Choroid plexus epithelial cell (primary cell): ENCODE measurements around the gene IDH2.
"Not testable (repeated sequence)": the region's sequence is repeated elsewhere in the genome, so short reads cannot be mapped to it uniquely, and the experiment has no call there.

Source experiments
- DNase-seq: peaks from one replicate; pipeline ENCODE4 v3.0.0-alpha.2; 2010; ENCODE audit warnings: low read depth
- H3K4me3 ChIP-seq: 2 replicates; pipeline ENCODE4 v1.5.1; 2011; ENCODE audit warnings: low read depth, mild to moderate bottlenecking, control low read depth, low read length, moderate library complexity
- TF ChIP-seq, protein P1 (sequence below): conservative IDR thresholded peaks from 2 replicates; pipeline ENCODE4 v1.5.1; 2011; ENCODE audit warnings: low read depth, mild to moderate bottlenecking, control low read depth, inconsistent platforms, low read length, moderate library complexity

IDH2 gene

DNA sequence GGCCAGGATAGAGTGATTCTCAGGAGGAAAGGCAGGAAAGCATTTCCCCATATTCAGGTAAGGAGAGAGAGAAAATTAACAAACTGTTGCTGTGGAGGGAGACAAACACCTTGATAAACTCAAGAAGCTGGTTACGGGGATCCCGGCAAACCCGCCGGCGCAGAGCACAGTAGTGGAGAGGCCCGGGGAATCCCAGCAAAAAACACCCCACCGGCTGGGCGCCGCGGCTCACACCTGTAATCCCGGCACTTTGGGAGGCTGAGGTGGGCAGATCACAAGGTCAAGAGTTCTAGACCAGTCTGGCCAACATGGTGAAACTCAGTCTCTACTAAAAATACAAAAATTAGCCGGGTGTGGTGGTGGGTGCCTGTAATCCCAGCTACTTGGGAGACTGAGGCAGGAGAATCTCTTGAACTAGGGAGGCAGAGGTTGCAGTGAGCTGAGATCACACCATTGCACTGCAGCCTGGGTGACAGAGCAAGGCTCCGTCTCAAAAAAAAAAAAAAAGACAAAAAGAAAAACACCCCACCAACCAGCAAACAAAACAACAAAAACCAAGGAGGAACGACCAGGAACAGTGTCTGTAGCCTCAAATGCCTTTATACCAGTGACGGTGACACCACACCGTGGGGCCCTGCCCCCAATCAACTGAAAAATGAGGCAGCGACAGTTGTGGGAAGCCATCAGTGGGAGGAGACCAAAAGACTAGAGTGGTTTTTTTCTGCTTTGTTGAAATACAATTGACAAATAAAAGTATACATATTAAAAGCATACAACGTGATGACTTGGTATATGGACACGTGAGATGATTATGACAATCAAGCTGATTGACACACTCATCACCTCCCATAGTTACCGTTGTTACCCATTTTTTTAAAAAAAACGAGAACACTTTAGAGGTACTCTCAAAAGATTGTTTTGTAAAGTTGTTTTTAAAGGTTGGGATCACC, 40.2 kb upstream of the IDH2 start:
- DNase-seq, result no peak
- TF ChIP-seq, protein P1, sequence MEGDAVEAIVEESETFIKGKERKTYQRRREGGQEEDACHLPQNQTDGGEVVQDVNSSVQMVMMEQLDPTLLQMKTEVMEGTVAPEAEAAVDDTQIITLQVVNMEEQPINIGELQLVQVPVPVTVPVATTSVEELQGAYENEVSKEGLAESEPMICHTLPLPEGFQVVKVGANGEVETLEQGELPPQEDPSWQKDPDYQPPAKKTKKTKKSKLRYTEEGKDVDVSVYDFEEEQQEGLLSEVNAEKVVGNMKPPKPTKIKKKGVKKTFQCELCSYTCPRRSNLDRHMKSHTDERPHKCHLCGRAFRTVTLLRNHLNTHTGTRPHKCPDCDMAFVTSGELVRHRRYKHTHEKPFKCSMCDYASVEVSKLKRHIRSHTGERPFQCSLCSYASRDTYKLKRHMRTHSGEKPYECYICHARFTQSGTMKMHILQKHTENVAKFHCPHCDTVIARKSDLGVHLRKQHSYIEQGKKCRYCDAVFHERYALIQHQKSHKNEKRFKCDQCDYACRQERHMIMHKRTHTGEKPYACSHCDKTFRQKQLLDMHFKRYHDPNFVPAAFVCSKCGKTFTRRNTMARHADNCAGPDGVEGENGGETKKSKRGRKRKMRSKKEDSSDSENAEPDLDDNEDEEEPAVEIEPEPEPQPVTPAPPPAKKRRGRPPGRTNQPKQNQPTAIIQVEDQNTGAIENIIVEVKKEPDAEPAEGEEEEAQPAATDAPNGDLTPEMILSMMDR, result no peak
- H3K4me3 ChIP-seq, result no peak overlapping the region

GRCh38 chr15:90141646-90142045, 39.4 kb upstream of the IDH2 start:
- DNase-seq, result peak; percentile 38
- TF ChIP-seq, protein P1, result no peak
- H3K4me3 ChIP-seq, result no peak overlapping the region

GRCh38 chr15:90139549-90139948, 37.3 kb upstream of the IDH2 start:
- not testable (repeated sequence) for DNase-seq, H3K4me3 ChIP-seq

DNA sequence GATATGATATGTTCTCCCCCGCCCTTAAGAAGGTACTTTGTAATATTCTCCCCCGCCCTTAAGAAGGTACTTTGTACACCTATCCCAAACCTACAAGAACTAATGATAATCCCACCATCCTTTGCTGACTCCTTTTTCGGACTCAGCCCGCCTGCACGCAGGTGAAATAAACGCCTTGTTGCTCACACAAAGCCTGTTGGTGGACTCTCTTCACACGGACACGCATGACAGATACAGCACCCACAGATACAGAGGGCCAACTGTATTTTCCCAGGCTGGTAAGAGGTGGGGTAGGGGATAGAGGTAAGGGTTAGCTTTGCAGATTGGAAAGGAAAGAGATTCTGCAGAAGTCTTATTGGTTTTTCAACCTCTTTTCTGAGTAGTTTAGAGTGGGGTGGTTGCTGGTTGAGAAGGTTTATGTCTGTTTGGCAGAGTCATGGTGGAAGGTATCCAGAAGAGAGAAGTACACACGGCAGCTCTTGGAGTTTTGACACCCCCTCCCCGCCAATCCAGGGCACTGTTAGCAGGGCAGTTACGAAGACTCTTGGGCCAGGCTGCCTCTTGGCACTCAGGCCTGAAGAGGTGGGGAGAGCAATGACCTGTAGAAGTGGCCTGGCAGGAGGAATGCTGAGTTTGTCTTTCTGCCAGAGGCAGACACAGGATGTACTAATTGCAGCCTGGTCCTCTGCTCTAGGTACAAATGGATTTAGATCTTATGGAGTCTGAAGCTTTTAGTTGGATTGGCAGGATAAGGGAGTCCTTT, 36.0 kb upstream of the IDH2 start:
- H3K4me3 ChIP-seq, result no peak overlapping the region
- TF ChIP-seq, protein P1, result no peak
- no peak for DNase-seq

GRCh38 chr15:90132437-90132836, 30.2 kb upstream of the IDH2 start:
- TF ChIP-seq, protein P1, result no peak
- DNase-seq, result no peak
- H3K4me3 ChIP-seq, result no peak overlapping the region

DNA sequence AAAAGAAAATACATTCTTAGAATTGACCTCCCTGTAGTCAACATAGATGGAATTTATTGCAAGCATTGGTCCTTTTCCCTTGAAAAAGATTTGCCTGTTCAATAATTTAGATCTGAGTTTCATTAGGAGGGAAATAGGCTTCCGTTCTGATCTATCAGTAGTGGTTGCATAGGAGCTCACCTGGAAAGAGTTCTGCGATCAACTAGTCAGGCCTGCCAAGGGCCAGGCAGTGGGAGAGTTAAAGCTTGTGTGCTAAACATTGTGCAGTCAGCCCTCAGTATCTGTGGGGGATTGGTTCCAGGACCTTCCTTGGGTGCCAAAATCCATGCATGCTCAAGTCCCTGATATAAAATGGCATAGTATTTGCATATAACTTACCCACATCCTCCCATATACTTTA, 29.6 kb upstream of the IDH2 start:
- H3K4me3 ChIP-seq, result no peak overlapping the region
- DNase-seq, result no peak
- TF ChIP-seq, protein P1, result no peak

GRCh38 chr15:90130291-90130690, 28.0 kb upstream of the IDH2 start:
- H3K4me3 ChIP-seq, result no peak overlapping the region
- TF ChIP-seq, protein P1, result no peak
- no peak for DNase-seq
